Uterus (tissue), 2 donors: ENCODE results near the gene PRLH.

Experiments used
- POLR2A ChIP-seq, 2 donors: fragments of 450-650 bp; IDR thresholded peaks; one replicate each; pipeline ENCODE4 v1.6.1; 2016; ENCODE audit warnings: antibody characterized with exemption in 2 of 2, mild to moderate bottlenecking in 1 of 2, moderate library complexity in 1 of 2
- TF ChIP-seq, protein P1 (sequence below), 4 experiments: fragments of 200-600 bp in 2 of 4; fragments of 450-650 bp in 2 of 4; sonication (generic) in 2 of 4; IDR thresholded peaks; one replicate each; pipeline ENCODE4 v1.5.1; 2016 to 2019; ENCODE audit warnings: antibody characterized with exemption in 4 of 4, mild to moderate bottlenecking in 2 of 4, moderate library complexity in 1 of 4

DNA sequence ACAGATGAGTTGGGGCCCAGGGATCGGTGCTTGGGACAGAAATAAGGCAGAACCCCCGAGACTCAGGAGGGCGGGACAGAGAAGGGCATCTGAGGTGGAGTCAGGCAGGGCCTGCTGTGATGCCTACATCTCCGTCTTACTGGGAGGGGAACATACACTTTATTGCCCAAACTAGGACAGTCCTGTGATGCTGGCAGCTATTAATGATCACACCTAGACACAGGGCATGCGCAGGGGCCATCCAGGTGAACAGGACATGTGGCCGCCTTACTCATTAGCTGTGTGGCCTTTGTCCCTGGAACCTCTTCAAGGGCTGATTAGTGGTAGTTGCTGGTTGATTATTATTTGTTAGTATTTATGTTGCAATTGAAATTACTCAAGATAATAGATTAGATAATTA lies 46.1 kb upstream of the PRLH start:
- TF ChIP-seq, protein P1, sequence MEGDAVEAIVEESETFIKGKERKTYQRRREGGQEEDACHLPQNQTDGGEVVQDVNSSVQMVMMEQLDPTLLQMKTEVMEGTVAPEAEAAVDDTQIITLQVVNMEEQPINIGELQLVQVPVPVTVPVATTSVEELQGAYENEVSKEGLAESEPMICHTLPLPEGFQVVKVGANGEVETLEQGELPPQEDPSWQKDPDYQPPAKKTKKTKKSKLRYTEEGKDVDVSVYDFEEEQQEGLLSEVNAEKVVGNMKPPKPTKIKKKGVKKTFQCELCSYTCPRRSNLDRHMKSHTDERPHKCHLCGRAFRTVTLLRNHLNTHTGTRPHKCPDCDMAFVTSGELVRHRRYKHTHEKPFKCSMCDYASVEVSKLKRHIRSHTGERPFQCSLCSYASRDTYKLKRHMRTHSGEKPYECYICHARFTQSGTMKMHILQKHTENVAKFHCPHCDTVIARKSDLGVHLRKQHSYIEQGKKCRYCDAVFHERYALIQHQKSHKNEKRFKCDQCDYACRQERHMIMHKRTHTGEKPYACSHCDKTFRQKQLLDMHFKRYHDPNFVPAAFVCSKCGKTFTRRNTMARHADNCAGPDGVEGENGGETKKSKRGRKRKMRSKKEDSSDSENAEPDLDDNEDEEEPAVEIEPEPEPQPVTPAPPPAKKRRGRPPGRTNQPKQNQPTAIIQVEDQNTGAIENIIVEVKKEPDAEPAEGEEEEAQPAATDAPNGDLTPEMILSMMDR (IDR thresholded peaks at IDR 0.05), result no peak
- TF ChIP-seq POLR2A (IDR thresholded peaks at IDR 0.05), result no peak
